Inferior parietal cortex (tissue), 1 donor: ENCODE data around the gene HIRA.
"Not testable (repeated sequence)": the region's sequence is repeated elsewhere in the genome, so short reads cannot be mapped to it uniquely, and the experiment has no call there.

Experiments used
- DNase-seq: peaks from one replicate; pipeline ENCODE4 v3.0.0-alpha.2; 2016; ENCODE audit errors: extremely low spot score

The HIRA gene

DNA sequence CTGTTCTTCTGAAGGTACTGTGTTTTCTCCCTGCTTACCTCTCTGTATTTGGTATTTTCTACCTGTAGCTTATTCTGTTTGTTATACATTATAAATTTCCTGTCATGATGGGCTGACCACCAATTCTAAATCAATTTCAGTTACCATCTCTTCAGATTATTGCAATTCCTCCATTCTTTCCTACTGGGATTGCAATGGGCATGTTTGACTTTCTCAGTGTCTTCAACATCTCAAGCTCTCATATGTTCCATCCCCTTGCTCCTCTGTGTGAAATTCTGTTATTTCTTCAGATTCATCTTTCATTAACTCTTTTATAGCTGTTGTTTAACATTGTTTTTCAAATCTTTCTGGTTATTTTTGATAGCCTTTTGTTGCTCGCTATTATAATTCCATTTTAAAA, 31.5 kb upstream of the HIRA start:
- no peak for DNase-seq

DNA sequence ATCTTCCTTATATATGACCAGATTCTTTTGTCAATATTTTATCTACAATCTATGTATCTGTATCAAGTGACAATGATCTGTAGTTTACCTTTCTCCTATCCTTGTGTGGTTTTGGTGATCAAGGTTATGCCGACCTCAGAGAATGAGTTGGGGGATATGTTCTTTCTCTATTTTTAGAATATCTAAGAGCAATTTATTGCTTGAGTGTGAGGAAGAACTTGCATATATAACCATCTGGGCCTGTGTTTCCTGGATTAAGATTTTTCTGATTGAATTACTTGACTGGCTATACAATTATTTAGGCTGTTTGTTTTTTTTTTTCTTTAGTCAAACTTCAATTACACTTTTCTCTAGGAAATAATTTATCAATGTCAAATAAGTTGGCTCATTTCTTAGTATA, 30.0 kb upstream of the HIRA start:
- no peak for DNase-seq

DNA sequence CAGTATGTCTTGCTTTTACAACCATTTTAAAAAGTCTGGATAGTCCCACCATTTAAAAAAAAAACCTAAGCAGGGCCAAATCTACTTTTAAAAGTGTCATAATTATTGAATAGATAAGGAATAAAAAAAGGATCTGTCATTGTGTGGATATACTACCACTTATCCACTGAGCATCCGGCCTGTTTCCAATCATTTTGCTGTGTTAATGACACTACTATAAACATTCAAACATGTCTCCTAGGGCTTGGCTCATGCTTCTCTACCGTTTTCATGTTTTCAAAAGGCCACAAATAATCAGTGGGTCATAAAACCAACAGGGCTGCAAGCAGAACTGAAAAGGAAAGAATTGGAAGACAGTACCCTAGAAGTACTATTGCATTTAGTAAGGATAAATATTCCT, 28.5 kb upstream of the HIRA start:
- DNase-seq: no peak

DNA sequence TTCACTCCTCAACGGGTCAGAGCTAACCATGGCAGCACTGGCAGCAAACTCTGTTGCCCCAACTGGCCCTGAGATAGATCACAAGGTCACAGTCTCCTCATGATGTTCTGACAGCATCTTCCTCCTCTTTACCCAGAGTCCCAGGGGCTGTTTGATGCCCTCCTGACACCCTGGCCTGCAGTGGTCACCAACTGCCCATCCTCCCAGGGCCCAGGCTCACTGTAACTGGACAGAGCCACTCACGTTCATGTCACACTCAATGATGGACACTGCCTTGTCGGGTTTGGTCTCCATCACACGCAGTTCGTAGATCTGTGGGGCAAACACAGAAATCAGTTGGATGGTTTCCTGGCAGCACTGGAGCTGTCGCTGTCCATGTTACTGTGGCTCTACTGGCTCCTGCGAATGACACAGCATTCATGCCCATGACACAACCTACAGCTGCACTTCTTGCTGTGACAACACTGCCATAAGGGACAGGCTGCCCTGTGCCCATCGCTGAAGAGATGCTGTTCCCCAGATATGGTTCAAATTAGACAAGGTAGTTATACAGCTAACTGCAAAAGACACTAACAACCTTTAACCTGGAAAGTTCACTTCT, 26.4 kb upstream of the HIRA start:
- DNase-seq: no peak

DNA sequence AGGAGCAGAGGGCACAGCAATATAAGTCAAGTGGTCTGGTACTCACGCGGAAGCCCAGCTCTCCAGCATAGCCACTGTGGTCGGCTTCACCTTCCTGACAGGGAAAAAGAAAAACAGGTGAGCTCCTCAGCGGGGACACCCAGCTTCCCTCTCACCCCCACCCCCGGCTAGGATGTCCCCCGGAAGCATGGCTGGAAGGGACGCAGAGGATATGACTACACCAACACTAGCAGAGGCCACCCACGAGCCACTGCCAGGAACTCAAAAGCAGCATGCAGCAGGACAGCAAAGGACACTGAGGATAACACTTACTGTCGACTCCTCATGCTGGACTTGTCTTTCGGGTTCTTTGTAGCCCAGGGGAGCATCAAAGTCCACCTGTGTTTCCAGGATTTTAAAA, 25.0 kb upstream of the HIRA start:
- no peak for DNase-seq

DNA sequence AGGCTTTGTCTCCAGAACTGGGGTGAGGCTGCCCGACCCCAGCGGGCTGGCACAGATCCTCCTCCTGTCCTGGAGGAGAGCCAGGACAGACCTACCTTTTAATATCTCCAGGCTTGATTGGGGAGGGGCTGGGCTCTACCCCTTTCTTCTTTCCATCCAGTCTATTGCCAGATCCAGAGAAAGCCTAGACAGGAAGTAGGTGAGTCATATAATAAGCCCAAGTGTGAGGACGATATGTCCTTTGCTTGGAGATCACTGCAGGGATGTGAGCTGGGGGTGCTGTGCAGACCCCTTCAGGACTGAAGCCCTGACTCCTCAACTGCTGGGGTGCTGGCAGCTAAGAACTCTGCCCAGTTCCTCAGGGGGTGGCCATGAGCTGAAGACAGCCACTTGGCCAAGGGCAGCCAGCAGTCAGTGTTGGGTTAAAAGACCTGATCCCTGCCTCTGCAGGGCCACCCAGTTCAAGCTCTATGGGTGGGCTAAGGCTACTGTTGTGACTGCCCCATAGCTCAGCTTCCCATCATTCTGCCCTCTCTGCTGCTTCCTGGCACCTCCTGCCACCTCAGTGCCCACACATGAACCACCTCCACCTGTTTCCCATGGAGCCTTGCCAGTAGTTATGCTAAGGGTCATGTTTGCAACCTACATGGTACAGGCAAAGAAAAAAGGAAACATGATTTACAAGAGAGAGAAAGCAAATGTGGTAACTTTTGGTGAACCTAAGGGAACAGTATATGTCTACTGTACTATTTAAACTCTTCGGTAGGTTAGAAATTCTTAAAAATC, 24.2 kb upstream of the HIRA start:
- no peak for DNase-seq

DNA sequence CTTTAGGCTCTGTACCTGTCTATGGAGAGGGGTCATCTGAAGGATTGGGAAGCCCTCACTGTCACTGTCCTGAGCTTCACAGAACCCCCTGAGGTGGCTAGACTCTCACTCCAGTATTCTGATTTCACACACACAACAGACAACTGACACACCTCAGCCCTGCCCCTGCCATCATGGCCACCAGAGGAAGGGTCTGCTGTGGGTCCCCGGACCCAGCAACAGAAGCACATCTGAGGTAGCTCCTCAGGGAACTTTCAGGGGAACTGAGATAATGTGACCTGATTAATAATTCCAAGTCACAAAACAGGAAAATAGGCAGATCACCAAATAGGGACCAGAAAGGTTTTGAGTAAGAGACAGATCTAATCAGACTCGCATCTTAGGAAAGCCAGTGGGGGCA, 23.5 kb upstream of the HIRA start:
- DNase-seq: no peak

DNA sequence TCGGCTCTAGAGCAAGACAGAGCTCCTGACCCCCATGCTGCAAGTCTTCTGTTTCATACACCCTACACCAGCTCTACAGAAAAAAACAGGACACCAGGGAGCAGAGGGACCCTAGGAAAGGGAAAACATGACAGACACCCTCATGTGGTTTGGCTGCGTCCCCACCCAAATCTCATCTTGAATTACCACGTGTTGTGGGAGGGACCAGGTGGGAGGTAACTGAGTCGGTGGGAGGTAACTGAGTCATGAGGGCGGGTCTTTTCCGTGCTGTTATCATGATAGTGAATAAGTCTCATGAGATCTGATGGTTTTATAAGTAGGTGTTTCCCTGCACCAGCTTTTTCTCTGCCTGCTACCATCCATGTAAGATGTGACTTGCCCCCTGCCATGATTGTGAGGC, 22.6 kb upstream of the HIRA start:
- no peak for DNase-seq

DNA sequence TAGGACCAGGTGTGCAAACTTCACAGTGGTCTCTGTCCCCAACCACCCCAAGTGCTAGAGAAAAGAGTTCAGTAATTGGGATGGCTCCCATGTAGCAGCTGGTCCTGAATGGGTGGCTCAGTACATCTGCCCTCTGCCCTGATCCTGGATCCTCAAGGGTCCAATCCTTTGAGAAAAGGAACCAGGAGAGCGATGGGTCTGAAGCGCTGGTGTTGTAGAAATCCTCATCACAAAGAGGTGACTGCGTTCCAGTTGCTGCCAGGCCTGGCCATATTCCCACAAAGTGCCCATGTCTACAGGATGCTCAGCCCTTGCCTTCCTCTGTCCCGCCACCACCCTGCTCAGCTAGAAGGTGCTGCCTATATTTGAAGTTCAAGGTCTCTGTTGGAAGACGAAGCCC, 22.2 kb upstream of the HIRA start:
- no peak for DNase-seq

DNA sequence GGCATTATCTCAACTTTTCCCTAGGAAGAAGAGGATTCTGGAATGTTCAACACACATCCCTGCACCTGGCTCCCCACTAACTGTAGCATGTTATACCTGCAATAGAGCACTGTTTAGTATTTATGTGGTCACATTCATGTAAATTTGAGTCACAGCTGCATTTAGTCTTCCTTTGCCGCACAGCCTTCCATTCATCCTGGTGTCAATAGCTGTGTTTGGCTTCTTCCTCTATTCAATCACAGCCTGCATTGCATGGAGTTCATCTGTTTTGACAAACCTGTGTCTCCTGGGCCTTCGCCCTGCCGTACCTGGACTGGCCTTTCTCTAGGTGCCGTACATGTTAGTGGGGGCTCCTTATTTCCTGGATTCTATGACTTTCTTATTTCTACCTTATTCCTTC, 20.0 kb upstream of the HIRA start:
- no peak for DNase-seq

DNA sequence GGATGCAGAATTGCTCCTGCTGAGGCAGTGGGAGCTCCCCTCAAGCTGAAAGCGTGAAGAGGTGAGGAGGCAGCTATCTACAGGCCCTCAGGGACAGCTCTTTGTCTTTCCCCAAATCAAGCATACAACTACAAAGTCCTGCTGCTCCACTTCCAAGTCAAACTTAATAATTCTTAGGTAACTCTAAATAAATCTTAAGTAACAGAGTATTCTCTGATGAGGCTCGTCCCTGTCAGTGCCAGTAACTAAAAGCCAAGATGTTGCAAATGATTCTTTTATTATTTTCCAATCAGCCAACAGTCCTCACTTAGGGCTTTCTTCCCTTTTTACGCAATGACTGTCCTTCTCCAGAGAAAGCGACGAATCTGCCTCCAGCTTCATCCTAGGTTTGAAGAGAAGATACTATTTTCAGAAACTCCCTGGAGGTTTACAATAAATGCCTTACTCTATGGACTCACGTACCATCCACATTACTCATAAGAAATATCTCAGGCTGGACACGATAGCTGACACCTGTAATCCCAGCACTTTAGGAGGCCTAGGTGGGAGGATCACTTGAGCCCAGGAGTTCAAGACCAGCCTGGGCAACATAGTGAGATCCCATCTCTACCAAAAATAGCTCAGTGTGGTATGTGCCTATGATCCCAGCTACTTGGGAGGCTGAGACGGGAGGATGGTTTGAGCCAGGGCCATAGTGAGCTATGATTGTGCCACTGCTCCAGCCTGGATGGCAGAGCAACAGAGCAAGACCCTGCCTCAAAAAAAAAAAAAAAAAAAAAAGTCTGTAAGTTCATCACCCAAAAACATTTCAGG, 19.0 kb upstream of the HIRA start:
- no peak for DNase-seq

DNA sequence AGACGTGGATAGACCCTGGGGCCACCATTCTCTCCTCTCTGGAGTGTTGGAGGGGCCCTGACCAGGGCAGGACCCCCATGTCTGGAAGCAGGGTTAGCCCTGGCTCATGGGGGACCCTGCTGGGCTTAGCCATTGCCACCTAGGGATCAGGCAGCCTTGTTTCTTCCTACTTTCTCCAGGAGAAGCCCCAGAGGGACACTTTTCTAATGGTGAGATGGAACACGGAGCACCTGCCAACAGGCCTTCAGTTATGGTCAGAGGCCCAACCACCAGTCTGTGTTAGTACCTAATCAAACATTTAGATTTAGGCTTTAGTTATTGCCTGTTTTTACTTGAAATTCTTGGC, 17.9 kb upstream of the HIRA start:
- DNase-seq: no peak

DNA sequence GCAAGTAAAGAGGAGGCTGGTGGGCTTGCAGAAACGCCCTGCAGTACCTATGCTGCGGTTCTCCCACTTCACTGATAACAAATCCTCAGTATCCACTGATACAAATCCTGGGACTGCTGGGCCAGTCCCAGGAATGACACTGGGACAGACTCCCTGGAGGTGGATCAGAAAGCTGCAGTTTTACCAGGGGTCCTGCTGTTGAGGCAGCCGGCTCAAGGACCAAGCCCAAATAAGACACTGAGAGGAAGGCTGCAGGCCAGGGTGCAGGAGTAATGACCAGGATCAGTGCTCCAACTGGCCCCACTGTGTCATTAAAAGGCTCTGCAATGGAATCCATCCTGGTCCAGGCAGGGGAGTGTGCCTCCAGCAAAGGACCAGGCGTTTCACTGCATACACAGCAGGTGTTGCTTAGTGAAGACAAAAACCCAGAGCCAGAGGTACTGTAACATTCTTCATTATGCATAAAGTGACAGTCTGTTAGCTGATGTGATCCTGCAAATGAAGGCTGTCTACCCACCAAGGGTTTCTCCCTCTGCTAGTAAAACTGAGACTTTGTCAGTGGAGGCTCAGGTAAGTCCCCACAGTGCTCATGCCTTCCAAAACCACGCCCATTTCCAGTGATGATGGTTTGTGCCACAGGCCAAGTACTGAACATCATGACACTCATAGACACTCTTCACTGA, 17.3 kb upstream of the HIRA start:
- no peak for DNase-seq

DNA sequence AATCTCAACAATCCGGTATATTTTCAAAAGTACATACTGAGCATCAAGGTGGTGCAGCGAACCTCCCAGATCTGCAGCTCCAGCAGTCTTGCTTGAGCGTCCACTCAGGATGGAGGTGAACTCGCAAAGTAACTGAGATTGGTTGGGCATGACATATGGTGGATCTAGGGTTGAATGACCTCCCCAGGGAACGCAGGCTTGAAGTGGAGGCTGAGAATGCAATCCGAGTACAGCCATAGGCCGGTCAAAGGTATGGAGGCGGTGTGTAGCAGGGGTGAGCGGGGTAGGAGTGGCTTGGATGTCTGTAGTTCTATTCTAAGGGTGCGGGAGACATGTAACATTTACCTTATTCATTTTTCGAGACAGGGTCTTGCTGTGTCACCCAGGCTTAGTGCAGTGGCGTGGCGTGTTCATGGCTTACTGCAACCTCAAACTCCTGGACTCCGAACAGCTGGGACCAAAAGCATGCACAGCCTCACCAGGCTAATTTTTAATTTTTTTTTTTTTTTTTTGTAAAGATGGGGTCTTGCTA, 16.6 kb upstream of the HIRA start:
- DNase-seq: peak; percentile 37

DNA sequence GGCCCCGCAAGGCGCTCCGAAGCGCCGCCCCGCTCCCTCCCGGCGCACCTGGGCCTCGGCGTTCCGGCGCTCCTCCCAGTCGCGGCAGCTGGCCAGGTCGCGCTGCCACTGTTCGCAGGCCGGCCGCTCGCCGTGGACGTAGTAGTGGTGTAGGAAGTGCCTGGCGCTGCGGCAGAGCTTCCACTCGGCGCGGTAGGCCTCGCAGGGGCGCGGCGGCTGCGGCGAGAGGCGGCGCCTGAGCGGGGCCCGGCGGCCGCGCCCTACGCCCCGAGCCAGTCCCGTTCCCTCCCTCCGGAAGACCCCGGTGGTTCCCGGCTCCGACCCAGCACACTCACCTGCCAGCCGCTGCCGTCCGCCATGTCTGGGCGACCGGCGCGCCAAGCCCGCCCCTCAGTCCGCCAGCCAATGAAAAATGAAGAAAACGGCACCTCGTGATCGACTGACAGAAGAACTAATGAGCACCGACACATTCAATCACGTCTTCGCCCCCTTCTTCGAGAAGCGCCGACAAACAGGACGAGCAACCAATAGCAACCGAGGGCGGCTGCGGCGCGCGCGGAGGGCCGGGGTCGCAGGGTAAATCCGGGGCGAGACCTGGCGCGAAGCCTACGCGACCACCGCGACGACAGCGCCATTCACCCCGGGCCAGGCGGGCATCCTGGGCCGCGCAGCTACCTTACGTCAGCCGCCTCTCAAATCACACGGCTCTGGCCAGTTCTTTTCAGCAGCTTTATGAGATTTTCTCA, 16.0 kb upstream of the HIRA start, which contains the start of gene C22orf39:
Gene C22orf39, minus strand, starts transcription at position 382 of the 746 bp plus-strand sequence. Its CDS starts 23 bp downstream, at position 359.
- DNase-seq: peak; percentile 98

DNA sequence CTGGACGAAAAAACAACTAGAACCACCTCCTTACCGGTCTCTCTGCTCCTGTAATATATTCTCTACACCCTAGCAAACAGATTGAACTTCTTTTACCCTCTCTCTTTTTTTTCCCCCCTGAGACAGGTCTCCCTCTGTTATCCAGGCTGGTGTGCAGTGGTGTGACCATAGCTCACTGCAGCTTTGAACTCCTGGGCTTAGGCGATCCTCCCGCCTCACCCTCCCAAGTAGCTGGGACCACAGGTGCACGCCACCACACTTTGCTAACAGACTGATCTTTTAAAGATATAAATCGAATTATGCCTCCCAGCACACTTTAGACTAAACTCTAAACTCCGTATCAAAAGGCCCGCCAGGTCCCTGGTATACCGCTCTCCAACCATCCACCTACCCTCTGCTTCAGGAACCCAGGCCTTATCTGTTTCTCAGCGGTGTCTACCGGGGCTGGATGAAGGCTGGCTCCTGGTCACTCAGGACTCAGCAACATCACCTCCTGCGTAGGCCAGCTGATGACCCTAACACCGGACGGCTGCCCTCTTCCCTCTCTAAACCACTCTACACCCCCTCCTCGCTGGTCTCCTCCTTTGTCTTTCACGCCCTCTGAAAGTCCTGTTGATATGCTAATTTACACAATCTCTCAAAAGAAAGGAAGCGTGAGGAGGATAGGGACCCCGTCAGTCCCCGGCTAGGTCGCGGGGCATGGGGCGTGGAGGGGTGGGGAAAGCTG, 15.2 kb upstream of the HIRA start:
- no peak for DNase-seq

DNA sequence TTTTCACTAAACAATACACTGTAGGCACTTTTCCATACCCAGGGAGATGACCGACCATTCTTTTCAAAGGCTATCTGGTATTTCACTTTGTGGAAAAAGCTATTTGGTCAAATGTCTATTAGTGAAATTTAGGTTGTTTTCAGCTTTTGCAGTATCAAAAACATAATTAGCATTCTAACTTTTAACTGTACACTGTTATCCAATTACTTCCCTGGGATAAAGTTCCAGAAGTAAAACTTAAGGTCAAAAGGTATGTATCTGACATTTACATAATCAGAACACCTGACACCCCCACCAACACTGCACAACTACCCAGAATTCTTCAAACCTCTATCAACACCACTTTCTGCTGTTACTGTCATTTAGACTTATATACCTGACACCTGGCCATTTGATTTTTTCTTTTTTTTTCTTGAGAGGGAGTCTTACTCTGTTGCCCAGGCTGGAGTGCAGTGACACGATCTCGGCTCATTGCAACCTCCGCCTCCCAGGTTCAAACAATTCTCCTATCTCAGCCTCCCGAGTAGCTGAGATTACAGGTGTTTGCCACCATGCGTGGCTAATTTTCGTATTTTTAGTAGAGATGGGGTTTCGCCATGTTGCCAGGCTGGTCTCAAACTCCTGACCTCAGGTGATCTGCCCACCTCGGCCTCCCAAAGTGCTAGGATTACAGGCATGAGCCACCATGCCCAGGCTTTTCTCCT, 13.9 kb upstream of the HIRA start:
- DNase-seq: not testable (repeated sequence)

DNA sequence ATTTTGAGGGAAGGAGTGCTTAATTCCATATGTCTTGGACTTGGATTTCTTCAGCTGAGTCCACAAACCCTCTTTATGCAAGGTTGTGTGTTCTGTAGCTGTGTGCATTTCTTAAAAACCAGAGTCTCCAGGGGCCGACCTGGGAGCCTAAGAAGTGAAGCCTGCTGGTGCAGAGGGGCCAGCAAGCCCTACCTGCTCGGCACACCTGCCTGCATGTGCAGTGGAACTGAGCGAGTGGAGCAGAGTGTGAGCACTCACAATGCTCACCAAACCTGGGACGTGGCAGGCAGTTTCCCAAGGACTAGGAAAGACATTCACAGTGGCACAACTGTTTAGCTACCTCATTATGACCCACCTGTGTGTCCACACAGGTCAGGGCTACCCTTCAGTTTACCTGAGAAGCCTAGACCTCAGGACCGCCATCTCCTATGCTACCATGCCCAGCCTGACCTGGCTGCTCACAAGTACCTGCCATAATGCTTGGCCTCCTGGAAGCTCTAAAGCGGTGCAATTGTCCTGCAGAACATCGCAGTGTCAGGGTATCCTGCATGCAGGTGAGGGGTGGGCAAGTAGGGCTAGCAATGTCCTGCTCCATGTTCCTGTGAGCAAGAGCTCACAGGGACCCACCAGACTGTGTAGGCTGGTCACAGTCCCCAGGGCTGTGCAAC, 12.1 kb upstream of the HIRA start:
- DNase-seq: no peak

DNA sequence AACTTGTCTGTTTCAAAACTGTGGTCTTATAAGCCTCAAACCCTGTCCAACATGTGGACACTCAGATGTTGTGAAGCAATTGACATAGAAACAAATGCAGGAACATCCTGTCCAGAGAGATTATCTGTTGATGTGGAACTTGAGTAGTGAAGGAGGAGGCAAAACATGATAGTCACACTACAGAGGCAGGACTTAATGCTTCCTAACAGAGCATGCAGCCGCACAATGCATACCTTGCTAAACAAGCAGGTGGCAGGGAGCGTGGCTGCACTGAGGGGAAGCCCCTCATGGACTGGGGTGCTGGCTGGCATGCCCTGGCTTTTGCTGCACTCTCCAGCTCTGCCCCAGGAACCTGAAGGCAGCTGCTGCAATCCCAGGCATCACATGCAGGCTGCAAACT, 10.6 kb upstream of the HIRA start:
- DNase-seq: no peak
